Muscle layer of duodenum (tissue), 2 donors: ENCODE data around the gene RPS26.
A peak's percentile ranks its signal among the peaks of the same experiment; 100 is the strongest.
"Not testable (repeated sequence)": the region's sequence is repeated elsewhere in the genome, so short reads cannot be mapped to it uniquely, and the experiment has no call there.

Experiments
- H3K27ac ChIP-seq: one replicate; pipeline ENCODE4 v1.7.0; 2013; ENCODE audit warnings: mild to moderate bottlenecking, low read length
- H3K27me3 ChIP-seq: one replicate; pipeline ENCODE4 v1.7.0; 2013; ENCODE audit warnings: low read depth, mild to moderate bottlenecking, control low read depth, low read length
- H3K36me3 ChIP-seq, 2 donors: one replicate each; pipeline ENCODE4 v1.7.0; 2013; ENCODE audit warnings: low read length in 2 of 2, control low read depth in 1 of 2, mild to moderate bottlenecking in 1 of 2; ENCODE audit not compliant: insufficient read depth in 2 of 2, control insufficient read depth in 1 of 2
- H3K4me1 ChIP-seq, 2 donors: one replicate each; pipeline ENCODE4 v1.7.0; 2013; ENCODE audit warnings: low read length in 2 of 2, mild to moderate bottlenecking in 2 of 2, control low read depth in 1 of 2, moderate library complexity in 1 of 2; ENCODE audit not compliant: insufficient read depth in 2 of 2, control insufficient read depth in 1 of 2
- H3K4me3 ChIP-seq, 2 donors: one replicate each; pipeline ENCODE4 v1.7.0; 2013; ENCODE audit warnings: low read length in 2 of 2, low read depth in 1 of 2, mild to moderate bottlenecking in 1 of 2
- H3K9me3 ChIP-seq, 2 donors: one replicate each; pipeline ENCODE4 v1.7.0; 2013; ENCODE audit warnings: low read length in 2 of 2, control low read depth in 1 of 2, mild to moderate bottlenecking in 1 of 2; ENCODE audit not compliant: control insufficient read depth in 1 of 2
- donor health status: healthy.

The RPS26 gene

GRCh38 chr12:56028511-56029165 lies 13.1 kb upstream of the RPS26 start:
- no peak overlapping the region for H3K4me3 ChIP-seq
- H3K27ac ChIP-seq, result no peak overlapping the region

DNA sequence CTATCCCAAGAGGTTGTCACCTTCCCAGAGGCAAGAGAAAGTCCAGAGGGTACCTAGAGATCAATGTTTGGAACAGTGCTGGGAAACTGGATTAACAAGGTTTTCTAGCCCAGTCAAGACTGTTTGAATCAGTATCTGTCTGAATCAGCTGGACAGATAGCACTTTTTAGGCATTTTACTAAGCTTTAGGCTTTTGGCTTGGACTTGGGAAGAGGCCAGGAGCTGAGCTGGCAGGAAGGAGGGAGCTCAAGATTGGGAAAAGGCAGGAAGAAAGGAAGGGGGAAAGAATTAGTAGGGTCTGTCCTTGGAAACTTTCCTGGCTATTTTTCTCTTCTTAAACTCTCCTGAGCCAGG lies 12.6 kb upstream of the RPS26 start:
- peaks cover 21 to 58% of the 10 kb centered on the region in 2 donors for H3K36me3 ChIP-seq
- no peak overlapping the region for H3K27ac ChIP-seq
- no peaks in the 10 kb centered on the region for H3K9me3 ChIP-seq
- no peak overlapping the region for H3K4me3 ChIP-seq
- H3K4me1 ChIP-seq, result no peaks in the 10 kb centered on the region
- no peaks in the 10 kb centered on the region for H3K27me3 ChIP-seq

More at GRCh38 chr12:56028511-56029165, 13.1 kb upstream of the RPS26 start:
- Histone ChIP-seq H3K36me3 (peaks cover 21 to 56% of the 10 kb centered on the region in 2 donors), H3K9me3 (no peaks in the 10 kb centered on the region), H3K27me3 (no peaks in the 10 kb centered on the region), H3K4me1 (no peaks in the 10 kb centered on the region)

DNA sequence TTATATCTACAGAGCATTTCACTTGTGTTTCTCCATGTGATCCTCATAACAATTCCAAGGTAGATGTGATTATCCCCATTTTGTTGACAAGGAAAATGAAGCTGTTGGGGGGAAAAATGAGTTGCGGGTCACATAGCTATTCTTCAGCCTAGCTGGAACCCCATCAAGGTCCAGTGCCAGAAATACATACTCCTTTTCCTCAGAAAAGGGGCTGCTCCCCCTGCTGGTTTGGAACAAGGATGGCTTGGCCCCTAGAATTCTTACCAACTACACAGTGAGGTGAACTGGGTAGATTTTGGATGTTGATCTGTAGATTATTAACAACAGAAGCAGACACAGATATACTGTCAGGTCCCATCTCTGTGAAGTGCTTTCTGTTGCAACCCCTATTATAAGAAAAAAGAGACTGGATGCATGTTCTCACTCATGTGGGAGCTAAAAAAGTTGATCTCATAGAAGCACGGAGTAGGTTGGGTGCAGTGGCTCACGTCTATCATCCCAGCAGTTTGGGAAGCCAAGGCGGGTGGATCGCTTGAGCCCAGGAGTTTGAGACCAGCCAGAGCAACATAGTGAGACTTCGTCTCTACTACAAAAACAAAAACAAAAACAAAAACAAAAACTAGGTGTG lies 11.9 kb upstream of the RPS26 start:
- H3K36me3 ChIP-seq, result peaks cover 26 to 65% of the 10 kb centered on the region in 2 donors
- H3K9me3 ChIP-seq, result no peaks in the 10 kb centered on the region
- no peak overlapping the region for H3K4me3 ChIP-seq
- no peaks in the 10 kb centered on the region for H3K27me3 ChIP-seq
- no peak overlapping the region for H3K27ac ChIP-seq
- no peaks in the 10 kb centered on the region for H3K4me1 ChIP-seq

- Histone ChIP-seq H3K4me1 (no peaks in the 10 kb centered on the region), H3K4me3 (no peak overlapping the region), H3K27ac (no peak overlapping the region), H3K9me3 (no peaks in the 10 kb centered on the region), H3K36me3 (peaks cover 34 to 67% of the 10 kb centered on the region in 2 donors), H3K27me3 (no peaks in the 10 kb centered on the region)
These were observed 9.7 kb upstream of the RPS26 start for GRCh38 chr12:56031987-56032386.

DNA sequence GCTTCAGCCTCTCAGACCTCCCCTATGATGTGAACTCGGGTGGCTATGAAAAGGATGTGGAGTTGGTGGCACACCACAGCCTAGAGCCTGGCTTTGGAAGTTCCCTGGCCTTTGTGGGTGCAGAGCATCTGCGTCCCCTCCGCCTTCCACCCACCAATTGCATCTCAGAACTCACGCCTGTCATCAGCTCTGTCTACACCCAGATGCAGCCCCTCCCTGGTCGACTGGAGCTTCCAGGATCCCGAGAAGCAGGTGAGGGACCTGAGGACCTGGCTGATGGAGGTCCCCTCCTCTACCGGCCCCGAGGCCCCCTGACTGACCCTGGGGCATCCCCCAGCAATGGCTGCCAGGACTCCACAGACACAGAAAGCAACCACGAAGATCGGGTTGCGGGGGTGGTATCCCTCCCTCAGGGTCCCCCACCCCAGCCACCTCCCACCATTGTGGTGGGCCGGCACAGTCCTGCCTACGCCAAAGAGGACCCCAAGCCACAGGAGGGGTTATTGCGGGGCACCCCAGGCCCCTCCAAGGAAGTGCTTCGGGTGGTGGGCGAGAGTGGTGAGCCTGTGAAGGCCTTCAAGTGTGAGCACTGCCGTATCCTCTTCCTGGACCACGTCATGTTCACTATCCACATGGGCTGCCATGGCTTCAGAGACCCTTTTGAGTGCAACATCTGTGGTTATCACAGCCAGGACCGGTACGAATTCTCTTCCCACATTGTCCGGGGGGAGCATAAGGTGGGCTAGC lies 7.0 kb upstream of the RPS26 start:
- Histone ChIP-seq H3K4me1 (no peaks in the 10 kb centered on the region), H3K27me3 (no peaks in the 10 kb centered on the region), H3K36me3 (peaks cover 39 to 51% of the 10 kb centered on the region in 2 donors), H3K4me3 (no peak overlapping the region), H3K27ac (no peak overlapping the region), H3K9me3 (no peaks in the 10 kb centered on the region)

- Histone ChIP-seq H3K9me3 (no peaks in the 10 kb centered on the region), H3K27me3 (no peaks in the 10 kb centered on the region), H3K36me3 (peaks cover 39 to 46% of the 10 kb centered on the region in 2 donors)
These were observed 4.6 kb upstream of the RPS26 start for GRCh38 chr12:56037161-56037560.

DNA sequence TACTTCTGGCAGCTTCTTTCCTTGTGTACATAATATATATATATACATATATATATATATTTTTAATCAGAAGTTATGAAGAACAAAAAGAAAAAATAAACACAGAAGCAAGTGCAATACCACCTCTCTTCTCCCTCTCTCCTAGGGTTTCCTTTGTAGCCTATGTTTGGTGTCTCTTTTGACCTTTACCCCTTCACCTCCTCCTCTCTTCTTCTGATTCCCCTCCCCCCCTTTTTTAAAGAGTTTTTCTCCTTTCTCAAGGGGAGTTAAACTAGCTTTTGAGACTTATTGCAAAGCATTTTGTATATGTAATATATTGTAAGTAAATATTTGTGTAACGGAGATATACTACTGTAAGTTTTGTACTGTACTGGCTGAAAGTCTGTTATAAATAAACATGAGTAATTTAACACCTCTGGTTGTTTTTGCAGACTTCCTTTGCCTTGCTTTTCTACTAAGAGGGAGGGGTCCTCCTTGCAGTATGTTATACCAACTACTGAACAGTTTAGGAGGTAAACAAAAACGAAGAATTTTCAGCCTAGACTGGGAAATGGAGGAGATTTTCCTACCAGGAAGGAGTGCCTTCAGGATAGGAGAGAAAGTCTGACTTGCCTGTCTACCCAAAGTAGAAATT lies 3.6 kb upstream of the RPS26 start:
- H3K4me1 ChIP-seq, result peaks cover 6 to 11% of the 10 kb centered on the region in 2 donors
- H3K36me3 ChIP-seq, result peaks cover 36 to 37% of the 10 kb centered on the region in 2 donors
- H3K9me3 ChIP-seq, result no peaks in the 10 kb centered on the region
- H3K27ac ChIP-seq, result no peak overlapping the region
- H3K4me3 ChIP-seq, result no peak overlapping the region
- no peaks in the 10 kb centered on the region for H3K27me3 ChIP-seq

More at GRCh38 chr12:56037161-56037560, 4.6 kb upstream of the RPS26 start:
- H3K27ac ChIP-seq, result no peak overlapping the region
- no peak overlapping the region for H3K4me3 ChIP-seq
- peaks cover 0 to 4% of the 10 kb centered on the region in 2 donors for H3K4me1 ChIP-seq

DNA sequence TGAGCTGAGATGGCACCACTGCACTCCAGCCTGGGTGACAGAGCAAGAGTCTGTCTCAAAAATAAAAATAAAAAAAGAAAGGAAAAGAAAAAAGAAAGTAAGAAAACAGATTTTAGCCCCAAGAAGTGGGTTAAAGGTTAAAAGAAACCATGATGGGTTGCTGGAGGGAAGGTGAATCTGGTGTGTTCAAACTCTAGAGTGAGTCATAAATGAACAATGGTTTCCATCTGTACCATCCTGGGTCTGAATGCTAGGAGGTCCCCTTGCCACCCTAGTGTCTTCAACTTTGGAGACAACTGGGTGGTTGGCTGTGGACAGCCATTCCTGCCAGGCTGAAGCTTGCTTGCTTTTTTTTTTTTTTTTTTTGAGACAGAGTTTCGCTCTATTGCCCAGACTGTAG lies 1.6 kb upstream of the RPS26 start:
- Histone ChIP-seq H3K4me3 (no peak overlapping the region), H3K27ac (no peak overlapping the region), H3K36me3 (peaks cover 36 to 42% of the 10 kb centered on the region in 2 donors), H3K9me3 (no peaks in the 10 kb centered on the region), H3K4me1 (peaks cover 9 to 17% of the 10 kb centered on the region in 2 donors), H3K27me3 (no peaks in the 10 kb centered on the region)

DNA sequence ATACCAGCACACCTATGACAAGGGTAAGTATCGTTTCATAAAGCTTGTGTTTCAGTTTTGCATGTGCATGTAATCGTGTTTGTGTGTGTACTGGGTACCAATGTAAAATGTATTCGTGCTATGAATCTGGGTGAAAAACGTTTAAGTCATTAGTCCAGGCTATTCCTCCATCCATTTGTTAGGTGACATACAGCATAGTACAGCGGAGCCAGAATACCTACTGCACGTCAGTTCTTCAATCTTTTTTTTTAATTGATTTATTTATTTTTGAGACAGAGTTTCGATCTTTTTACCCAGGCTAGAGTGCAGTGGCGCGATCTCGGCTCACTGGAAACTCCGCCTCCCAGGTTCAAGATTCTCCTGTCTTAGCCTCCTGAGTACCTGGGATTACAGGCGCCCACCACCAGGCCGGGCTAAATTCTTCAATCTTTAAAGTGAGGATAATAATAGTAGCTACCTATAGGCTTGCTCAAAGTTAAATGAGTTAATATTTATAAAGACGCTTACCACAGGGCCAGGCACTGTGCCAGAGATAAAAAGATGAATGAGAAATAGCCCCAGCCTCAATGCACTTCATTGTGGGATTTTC lies 661 bp upstream of the RPS26 start:
- H3K4me1 ChIP-seq, result peaks cover 9 to 17% of the 10 kb centered on the region in 2 donors
- peaks cover 32 to 35% of the 10 kb centered on the region in 2 donors for H3K36me3 ChIP-seq
- no peaks in the 10 kb centered on the region for H3K27me3 ChIP-seq
- H3K4me3 ChIP-seq, result peak overlapping the region; percentile 2 to 89
- peak overlapping the region; percentile 47 for H3K27ac ChIP-seq
- no peaks in the 10 kb centered on the region for H3K9me3 ChIP-seq

- Histone ChIP-seq H3K27ac (peak overlapping the region; percentile 93), H3K4me3 (peak overlapping the region; percentile 78 to 89), H3K4me1 (peaks cover 9 to 17% of the 10 kb centered on the region in 2 donors), H3K36me3 (peaks cover 22 to 24% of the 10 kb centered on the region in 2 donors)
- not testable (repeated sequence) for H3K27me3 ChIP-seq, H3K9me3 ChIP-seq
These were observed 704 bp downstream of the RPS26 start for GRCh38 chr12:56042430-56042813.

DNA sequence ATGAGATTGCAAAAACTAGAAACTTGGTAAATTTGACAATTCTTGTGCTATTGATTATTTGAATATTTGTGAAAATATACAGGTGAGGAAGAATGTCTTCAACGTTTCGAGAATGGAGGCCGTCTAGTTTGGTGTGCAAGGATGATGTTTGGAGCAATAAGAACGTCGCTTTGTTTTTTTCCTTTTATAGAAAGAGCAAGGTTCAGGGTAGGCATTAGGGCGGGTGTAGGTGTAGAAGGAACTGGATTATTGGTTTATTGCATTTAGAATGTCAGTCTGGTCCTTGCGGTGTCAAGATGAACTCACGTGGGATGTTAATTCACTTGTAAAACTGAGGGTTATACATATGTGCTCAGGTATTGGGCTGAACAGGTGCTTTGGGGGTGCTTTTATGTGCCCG lies 1.1 kb downstream of the RPS26 start:
- peaks cover 20 to 21% of the 10 kb centered on the region in 2 donors for H3K36me3 ChIP-seq
- no peaks in the 10 kb centered on the region for H3K9me3 ChIP-seq
- peak overlapping the region; percentile 93 for H3K27ac ChIP-seq
- peaks cover 9 to 17% of the 10 kb centered on the region in 2 donors for H3K4me1 ChIP-seq
- no peaks in the 10 kb centered on the region for H3K27me3 ChIP-seq
- H3K4me3 ChIP-seq, result peak overlapping the region; percentile 78 to 89
